GM23338 (cell line): ENCODE results near the gene GET3. TPM values are rescaled to one million over a fixed set of nuclear protein-coding genes. Genes with fewer than 3 reads are reported as not detected.

Source experiments
- ATAC-seq: fragments of 200-7000 bp; cut with Tn5 transposase; 3 replicates; pipeline ENCODE4 v1.9.1; 2020
- DNase-seq: peaks from one replicate; pipeline ENCODE4 v3.0.0-alpha.2; 2015; ENCODE audit warnings: low spot score
- H2AFZ ChIP-seq: fragments of 200-600 bp; sonication (generic); 2 replicates; pipeline ENCODE4 v1.8.0; 2016; ENCODE audit warnings: antibody characterized with exemption, mild to moderate bottlenecking, moderate library complexity
- H3F3A ChIP-seq: fragments of 200-600 bp; sonication (generic); replicated peaks from 2 replicates; pipeline ENCODE4 v1.8.0; 2017; ENCODE audit warnings: antibody characterized with exemption, mixed run types, low read depth
- H3K27ac ChIP-seq: fragments of 200-600 bp; sonication (generic); 2 replicates; pipeline ENCODE4 v1.6.1; 2016; ENCODE audit warnings: low read depth
- H3K27me3 ChIP-seq: fragments of 200-600 bp; sonication (generic); 2 replicates; pipeline ENCODE4 v1.8.0; 2016; ENCODE audit warnings: mild to moderate bottlenecking, mixed run types, moderate library complexity; ENCODE audit not compliant: insufficient read depth
- H3K36me3 ChIP-seq: fragments of 200-600 bp; sonication (generic); 2 replicates; pipeline ENCODE4 v1.8.0; 2016; ENCODE audit warnings: mild to moderate bottlenecking; ENCODE audit not compliant: insufficient read depth
- H3K4me1 ChIP-seq: fragments of 200-600 bp; sonication (generic); 2 replicates; pipeline ENCODE4 v1.8.0; 2016; ENCODE audit warnings: mild to moderate bottlenecking, moderate library complexity; ENCODE audit not compliant: insufficient read depth
- H3K4me2 ChIP-seq: fragments of 200-600 bp; sonication (generic); 2 replicates; pipeline ENCODE4 v1.7.1; 2017; ENCODE audit warnings: mixed run types
- H3K4me3 ChIP-seq: fragments of 200-600 bp; sonication (generic); 2 replicates; pipeline ENCODE4 v1.6.1; 2016; ENCODE audit warnings: mixed run types
- H3K79me2 ChIP-seq: fragments of 200-600 bp; sonication (generic); replicated peaks from 2 replicates; pipeline ENCODE4 v1.8.0; 2017; ENCODE audit warnings: mild to moderate bottlenecking; ENCODE audit not compliant: insufficient read depth
- H3K9me2 ChIP-seq: fragments of 200-600 bp; sonication (generic); 2 replicates; pipeline ENCODE4 v1.8.0; 2017; ENCODE audit not compliant: insufficient read depth
- H4K20me1 ChIP-seq: fragments of 200-600 bp; sonication (generic); replicated peaks from 2 replicates; pipeline ENCODE4 v1.8.0; 2017; ENCODE audit warnings: mild to moderate bottlenecking; ENCODE audit not compliant: insufficient read depth
- H3K27ac Mint-ChIP-seq: 2 replicates; pipeline ENCODE4 v1.8.0; 2020; ENCODE audit warnings: inconsistent platforms, mild to moderate bottlenecking, moderate library complexity, mixed read lengths
- H3K27me3 Mint-ChIP-seq: 3 replicates; pipeline ENCODE4 v1.8.0; 2022; ENCODE audit warnings: low read depth, mild to moderate bottlenecking, moderate library complexity, mixed read lengths, inconsistent platforms; ENCODE audit not compliant: insufficient read depth, poor library complexity
- H3K36me3 Mint-ChIP-seq: 3 replicates; pipeline ENCODE4 v1.8.0; 2021; ENCODE audit warnings: low read depth, mild to moderate bottlenecking, inconsistent platforms, moderate library complexity, mixed read lengths
- H3K4me1 Mint-ChIP-seq: 3 replicates; pipeline ENCODE4 v1.8.0; 2020; ENCODE audit warnings: mild to moderate bottlenecking, inconsistent platforms, mixed read lengths
- H3K4me3 Mint-ChIP-seq: 3 replicates; pipeline ENCODE4 v1.8.0; 2021; ENCODE audit warnings: moderate library complexity, mild to moderate bottlenecking, inconsistent platforms, mixed read lengths
- H3K9me3 Mint-ChIP-seq: 3 replicates; pipeline ENCODE4 v1.8.0; 2020; ENCODE audit warnings: moderate library complexity, mild to moderate bottlenecking, inconsistent platforms, mixed read lengths
- CREB1 ChIP-seq: fragments of 250-450 bp; sonication (Bioruptor Pico); IDR thresholded peaks from 2 replicates; pipeline ENCODE4 v1.5.0; 2020; ENCODE audit warnings: low read depth, mild to moderate bottlenecking, moderate library complexity
- EZH2 ChIP-seq: fragments of 200-600 bp; sonication (generic); IDR thresholded peaks from one replicate; pipeline ENCODE4 v1.8.0; 2017; ENCODE audit warnings: antibody characterized with exemption, mild to moderate bottlenecking, low read depth; ENCODE audit not compliant: unreplicated experiment
- EZH2phosphoT487 ChIP-seq: fragments of 200-600 bp; sonication (generic); IDR thresholded peaks from one replicate; pipeline ENCODE4 v1.8.1; 2018; ENCODE audit warnings: antibody characterized with exemption; ENCODE audit not compliant: unreplicated experiment
- JUNB ChIP-seq: IDR thresholded peaks from one replicate; pipeline ENCODE4 v1.6.1; 2016; ENCODE audit warnings: antibody characterized with exemption; ENCODE audit not compliant: unreplicated experiment
- NANOG ChIP-seq: IDR thresholded peaks from 2 replicates; pipeline ENCODE4 v1.6.1; 2016; ENCODE audit warnings: antibody characterized with exemption, borderline replicate concordance
- POLR2AphosphoS5 ChIP-seq: IDR thresholded peaks from 2 replicates; pipeline ENCODE4 v1.6.1; 2016; ENCODE audit warnings: antibody characterized with exemption, low read depth
- STAT1 ChIP-seq: IDR thresholded peaks from one replicate; pipeline ENCODE4 v1.6.1; 2016; ENCODE audit warnings: antibody characterized with exemption; ENCODE audit not compliant: unreplicated experiment
- ZNF114 ChIP-seq: fragments of 250-450 bp; sonication (Bioruptor Pico); IDR thresholded peaks from 2 replicates; pipeline ENCODE4 v1.5.0; 2020; ENCODE audit warnings: mild to moderate bottlenecking, moderate library complexity
- ZNF331 ChIP-seq: fragments of 250-450 bp; sonication (Bioruptor Pico); IDR thresholded peaks from 2 replicates; pipeline ENCODE4 v1.5.0; 2020; ENCODE audit warnings: low read depth, mild to moderate bottlenecking, moderate library complexity
- polyA plus RNA-seq: library from polyadenylated mRNA; unstranded; fragments of >200 nt; fragmentation: Nextera tagmentation; extraction: Ambion mirVana; gene quantifications from 2 replicates; pipeline ENCODE4 v1.2.1, GENCODE V29; 2016
- total RNA-seq: library from RNA; depleted of rRNA; stranded (reverse); fragments of >200 nt; shearing (Covaris generic); gene quantifications from 2 replicates; pipeline ENCODE4 v1.2.3, GENCODE V29; 2014
- TF ChIP-seq, protein P1 (sequence below): IDR thresholded peaks from 2 replicates; pipeline ENCODE4 v1.6.1; 2016; ENCODE audit warnings: antibody characterized with exemption
- TF ChIP-seq, protein P2 (sequence below), 2 experiments: fragments of 200-600 bp in 1 of 2; sonication (generic) in 1 of 2; conservative IDR thresholded peaks; 2 replicates each; pipeline versions ENCODE4 v1.5.1 to v1.6.1; 2016 to 2017; ENCODE audit warnings: antibody characterized with exemption in 2 of 2, low read depth in 2 of 2, mild to moderate bottlenecking in 2 of 2, moderate library complexity in 1 of 2
- TF ChIP-seq, protein P3 (sequence below): IDR thresholded peaks from one replicate; pipeline ENCODE4 v1.6.1; 2018; ENCODE audit warnings: antibody characterized with exemption; ENCODE audit not compliant: unreplicated experiment
- TF ChIP-seq, protein P4 (sequence below): fragments of 250-450 bp; sonication (Bioruptor Pico); IDR thresholded peaks from 2 replicates; pipeline ENCODE4 v1.5.0; 2020; ENCODE audit warnings: mild to moderate bottlenecking, moderate library complexity

The GET3 gene
- total and polyA plus RNA-seq, 2 experiments from 2014 or later: 90.4 to 109 TPM

DNA sequence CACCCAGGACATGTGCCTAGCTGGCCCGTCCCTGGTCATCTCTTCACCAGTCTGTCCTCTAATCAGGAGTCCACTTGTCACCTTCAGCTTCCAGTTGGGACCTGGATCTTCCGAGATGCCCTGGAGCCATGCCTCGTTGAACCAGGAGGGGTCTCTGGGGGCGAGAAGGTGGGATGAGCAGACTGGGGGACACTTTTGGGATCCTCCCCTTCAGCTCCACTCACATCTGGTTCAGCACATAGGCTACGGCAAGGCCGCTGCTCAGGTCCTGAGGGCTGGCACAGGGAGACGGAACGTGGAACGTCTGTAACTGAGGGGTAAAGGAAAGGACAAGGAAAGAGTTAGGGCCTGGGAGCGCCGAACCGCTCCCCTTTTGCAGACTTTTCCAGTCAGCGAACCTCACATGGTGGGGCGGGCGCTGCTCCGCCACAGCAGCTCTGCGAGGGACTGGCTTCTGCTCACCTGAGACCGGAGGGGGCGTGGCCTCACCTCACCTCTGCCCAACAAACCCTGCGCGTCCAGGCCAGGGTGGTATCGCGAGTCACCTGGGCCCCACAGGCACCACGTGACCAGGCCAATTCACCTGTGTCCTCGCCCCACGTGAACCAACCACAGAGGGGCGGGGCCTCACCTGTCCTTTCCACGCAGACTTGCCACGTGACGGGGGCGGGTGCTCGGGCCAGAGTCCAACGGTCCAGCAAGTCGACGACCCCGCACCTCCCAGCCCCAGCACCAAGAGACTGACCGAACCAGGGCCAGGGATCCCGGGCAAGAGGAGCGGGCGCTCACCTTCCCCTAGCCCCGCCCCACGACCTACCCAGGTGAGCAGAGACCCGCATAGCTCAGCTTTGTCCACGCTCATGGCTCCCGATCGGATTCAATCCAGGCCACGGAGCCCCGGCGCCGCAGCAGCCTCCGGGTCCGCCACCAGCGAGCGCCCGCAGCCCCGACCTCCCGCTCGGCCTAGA is 37.6 kb downstream of the GET3 start, which contains the start of gene HOOK2:
Gene HOOK2, minus strand, starts transcription at position 965 of the 968 bp plus-strand sequence. Its CDS starts 103 bp downstream, at position 862.
- TF ChIP-seq, protein P1, sequence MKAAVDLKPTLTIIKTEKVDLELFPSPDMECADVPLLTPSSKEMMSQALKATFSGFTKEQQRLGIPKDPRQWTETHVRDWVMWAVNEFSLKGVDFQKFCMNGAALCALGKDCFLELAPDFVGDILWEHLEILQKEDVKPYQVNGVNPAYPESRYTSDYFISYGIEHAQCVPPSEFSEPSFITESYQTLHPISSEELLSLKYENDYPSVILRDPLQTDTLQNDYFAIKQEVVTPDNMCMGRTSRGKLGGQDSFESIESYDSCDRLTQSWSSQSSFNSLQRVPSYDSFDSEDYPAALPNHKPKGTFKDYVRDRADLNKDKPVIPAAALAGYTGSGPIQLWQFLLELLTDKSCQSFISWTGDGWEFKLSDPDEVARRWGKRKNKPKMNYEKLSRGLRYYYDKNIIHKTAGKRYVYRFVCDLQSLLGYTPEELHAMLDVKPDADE: no peak
- TF ChIP-seq CREB1 (no peak), POLR2AphosphoS5 (peak; percentile 54; the same call in 1 of the 2 replicates), EZH2phosphoT487 (no peak), EZH2 (no peak), STAT1 (no peak), ZNF114 (CRISPR knock-in tag) (no peak), JUNB (no peak), NANOG (no peak), ZNF331 (CRISPR knock-in tag) (no peak)
- TF ChIP-seq, protein P2, sequence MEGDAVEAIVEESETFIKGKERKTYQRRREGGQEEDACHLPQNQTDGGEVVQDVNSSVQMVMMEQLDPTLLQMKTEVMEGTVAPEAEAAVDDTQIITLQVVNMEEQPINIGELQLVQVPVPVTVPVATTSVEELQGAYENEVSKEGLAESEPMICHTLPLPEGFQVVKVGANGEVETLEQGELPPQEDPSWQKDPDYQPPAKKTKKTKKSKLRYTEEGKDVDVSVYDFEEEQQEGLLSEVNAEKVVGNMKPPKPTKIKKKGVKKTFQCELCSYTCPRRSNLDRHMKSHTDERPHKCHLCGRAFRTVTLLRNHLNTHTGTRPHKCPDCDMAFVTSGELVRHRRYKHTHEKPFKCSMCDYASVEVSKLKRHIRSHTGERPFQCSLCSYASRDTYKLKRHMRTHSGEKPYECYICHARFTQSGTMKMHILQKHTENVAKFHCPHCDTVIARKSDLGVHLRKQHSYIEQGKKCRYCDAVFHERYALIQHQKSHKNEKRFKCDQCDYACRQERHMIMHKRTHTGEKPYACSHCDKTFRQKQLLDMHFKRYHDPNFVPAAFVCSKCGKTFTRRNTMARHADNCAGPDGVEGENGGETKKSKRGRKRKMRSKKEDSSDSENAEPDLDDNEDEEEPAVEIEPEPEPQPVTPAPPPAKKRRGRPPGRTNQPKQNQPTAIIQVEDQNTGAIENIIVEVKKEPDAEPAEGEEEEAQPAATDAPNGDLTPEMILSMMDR (conservative IDR thresholded peaks at IDR 0.05; ENCODE audit: low read depth in 2 of 2): 0 out of 4 replicates have a peak, but pooled peaks of 1 of the 2 experiments have one; percentile 10
- TF ChIP-seq, protein P3, sequence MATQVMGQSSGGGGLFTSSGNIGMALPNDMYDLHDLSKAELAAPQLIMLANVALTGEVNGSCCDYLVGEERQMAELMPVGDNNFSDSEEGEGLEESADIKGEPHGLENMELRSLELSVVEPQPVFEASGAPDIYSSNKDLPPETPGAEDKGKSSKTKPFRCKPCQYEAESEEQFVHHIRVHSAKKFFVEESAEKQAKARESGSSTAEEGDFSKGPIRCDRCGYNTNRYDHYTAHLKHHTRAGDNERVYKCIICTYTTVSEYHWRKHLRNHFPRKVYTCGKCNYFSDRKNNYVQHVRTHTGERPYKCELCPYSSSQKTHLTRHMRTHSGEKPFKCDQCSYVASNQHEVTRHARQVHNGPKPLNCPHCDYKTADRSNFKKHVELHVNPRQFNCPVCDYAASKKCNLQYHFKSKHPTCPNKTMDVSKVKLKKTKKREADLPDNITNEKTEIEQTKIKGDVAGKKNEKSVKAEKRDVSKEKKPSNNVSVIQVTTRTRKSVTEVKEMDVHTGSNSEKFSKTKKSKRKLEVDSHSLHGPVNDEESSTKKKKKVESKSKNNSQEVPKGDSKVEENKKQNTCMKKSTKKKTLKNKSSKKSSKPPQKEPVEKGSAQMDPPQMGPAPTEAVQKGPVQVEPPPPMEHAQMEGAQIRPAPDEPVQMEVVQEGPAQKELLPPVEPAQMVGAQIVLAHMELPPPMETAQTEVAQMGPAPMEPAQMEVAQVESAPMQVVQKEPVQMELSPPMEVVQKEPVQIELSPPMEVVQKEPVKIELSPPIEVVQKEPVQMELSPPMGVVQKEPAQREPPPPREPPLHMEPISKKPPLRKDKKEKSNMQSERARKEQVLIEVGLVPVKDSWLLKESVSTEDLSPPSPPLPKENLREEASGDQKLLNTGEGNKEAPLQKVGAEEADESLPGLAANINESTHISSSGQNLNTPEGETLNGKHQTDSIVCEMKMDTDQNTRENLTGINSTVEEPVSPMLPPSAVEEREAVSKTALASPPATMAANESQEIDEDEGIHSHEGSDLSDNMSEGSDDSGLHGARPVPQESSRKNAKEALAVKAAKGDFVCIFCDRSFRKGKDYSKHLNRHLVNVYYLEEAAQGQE: no peak
- TF ChIP-seq, protein P4, sequence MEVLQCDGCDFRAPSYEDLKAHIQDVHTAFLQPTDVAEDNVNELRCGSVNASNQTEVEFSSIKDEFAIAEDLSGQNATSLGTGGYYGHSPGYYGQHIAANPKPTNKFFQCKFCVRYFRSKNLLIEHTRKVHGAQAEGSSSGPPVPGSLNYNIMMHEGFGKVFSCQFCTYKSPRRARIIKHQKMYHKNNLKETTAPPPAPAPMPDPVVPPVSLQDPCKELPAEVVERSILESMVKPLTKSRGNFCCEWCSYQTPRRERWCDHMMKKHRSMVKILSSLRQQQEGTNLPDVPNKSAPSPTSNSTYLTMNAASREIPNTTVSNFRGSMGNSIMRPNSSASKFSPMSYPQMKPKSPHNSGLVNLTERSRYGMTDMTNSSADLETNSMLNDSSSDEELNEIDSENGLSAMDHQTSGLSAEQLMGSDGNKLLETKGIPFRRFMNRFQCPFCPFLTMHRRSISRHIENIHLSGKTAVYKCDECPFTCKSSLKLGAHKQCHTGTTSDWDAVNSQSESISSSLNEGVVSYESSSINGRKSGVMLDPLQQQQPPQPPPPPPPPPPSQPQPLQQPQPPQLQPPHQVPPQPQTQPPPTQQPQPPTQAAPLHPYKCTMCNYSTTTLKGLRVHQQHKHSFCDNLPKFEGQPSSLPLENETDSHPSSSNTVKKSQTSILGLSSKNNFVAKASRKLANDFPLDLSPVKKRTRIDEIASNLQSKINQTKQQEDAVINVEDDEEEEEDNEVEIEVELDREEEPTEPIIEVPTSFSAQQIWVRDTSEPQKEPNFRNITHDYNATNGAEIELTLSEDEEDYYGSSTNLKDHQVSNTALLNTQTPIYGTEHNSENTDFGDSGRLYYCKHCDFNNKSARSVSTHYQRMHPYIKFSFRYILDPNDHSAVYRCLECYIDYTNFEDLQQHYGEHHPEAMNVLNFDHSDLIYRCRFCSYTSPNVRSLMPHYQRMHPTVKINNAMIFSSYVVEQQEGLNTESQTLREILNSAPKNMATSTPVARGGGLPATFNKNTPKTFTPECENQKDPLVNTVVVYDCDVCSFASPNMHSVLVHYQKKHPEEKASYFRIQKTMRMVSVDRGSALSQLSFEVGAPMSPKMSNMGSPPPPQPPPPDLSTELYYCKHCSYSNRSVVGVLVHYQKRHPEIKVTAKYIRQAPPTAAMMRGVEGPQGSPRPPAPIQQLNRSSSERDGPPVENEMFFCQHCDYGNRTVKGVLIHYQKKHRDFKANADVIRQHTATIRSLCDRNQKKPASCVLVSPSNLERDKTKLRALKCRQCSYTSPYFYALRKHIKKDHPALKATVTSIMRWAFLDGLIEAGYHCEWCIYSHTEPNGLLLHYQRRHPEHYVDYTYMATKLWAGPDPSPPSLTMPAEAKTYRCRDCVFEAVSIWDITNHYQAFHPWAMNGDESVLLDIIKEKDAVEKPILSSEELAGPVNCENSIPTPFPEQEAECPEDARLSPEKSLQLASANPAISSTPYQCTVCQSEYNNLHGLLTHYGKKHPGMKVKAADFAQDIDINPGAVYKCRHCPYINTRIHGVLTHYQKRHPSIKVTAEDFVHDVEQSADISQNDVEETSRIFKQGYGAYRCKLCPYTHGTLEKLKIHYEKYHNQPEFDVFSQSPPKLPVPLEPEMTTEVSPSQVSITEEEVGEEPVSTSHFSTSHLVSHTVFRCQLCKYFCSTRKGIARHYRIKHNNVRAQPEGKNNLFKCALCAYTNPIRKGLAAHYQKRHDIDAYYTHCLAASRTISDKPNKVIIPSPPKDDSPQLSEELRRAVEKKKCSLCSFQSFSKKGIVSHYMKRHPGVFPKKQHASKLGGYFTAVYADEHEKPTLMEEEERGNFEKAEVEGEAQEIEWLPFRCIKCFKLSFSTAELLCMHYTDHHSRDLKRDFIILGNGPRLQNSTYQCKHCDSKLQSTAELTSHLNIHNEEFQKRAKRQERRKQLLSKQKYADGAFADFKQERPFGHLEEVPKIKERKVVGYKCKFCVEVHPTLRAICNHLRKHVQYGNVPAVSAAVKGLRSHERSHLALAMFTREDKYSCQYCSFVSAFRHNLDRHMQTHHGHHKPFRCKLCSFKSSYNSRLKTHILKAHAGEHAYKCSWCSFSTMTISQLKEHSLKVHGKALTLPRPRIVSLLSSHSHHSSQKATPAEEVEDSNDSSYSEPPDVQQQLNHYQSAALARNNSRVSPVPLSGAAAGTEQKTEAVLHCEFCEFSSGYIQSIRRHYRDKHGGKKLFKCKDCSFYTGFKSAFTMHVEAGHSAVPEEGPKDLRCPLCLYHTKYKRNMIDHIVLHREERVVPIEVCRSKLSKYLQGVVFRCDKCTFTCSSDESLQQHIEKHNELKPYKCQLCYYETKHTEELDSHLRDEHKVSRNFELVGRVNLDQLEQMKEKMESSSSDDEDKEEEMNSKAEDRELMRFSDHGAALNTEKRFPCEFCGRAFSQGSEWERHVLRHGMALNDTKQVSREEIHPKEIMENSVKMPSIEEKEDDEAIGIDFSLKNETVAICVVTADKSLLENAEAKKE: no peak
- peak within 1 kb of the TSS; percentile 98 for H3K27ac Mint-ChIP-seq

More for the DNA sequence above, 37.6 kb downstream of the GET3 start, which contains the start of gene HOOK2:
- Mint-ChIP-seq H3K9me3 (no peaks in the 10 kb centered on the region; the same call in 2 of the 3 replicates), H3K4me1 (peaks cover 35% of the 10 kb centered on the region), H3K27me3 (peaks cover 17% of the 10 kb centered on the region), H3K4me3 (peak within 1 kb of the TSS; percentile 94), H3K36me3 (peaks cover 23% of the 10 kb centered on the region)
- Histone ChIP-seq H3F3A (peaks cover 37% of the 10 kb centered on the region), H3K9me2 (no peaks in the 10 kb centered on the region), H3K27ac (peak within 1 kb of the TSS; percentile 88), H3K27me3 (no peaks in the 10 kb centered on the region), H3K4me1 (peaks cover 20% of the 10 kb centered on the region), H3K79me2 (peaks cover 6% of the 10 kb centered on the region; the same call in 1 of the 2 replicates), H2AFZ (peak within 1 kb of the TSS; percentile 94; the same call in 1 of the 2 replicates), H3K4me2 (peak within 1 kb of the TSS; percentile 91), H3K36me3 (0 out of 2 replicates have a peak, but pooled peaks cover 7% of the 10 kb centered on the region), H4K20me1 (no peaks in the 10 kb centered on the region; the same call in 1 of the 2 replicates), H3K4me3 (peak within 1 kb of the TSS; percentile 86)
- ATAC-seq: peak; percentile 70
- peak; percentile 97 for DNase-seq
